ENCODE results near the gene ZER1. TPM values are rescaled to one million over a fixed set of nuclear protein-coding genes. Genes with fewer than 3 reads are reported as not detected.
"Not testable (repeated sequence)": the region's sequence is repeated elsewhere in the genome, so short reads cannot be mapped to it uniquely, and the experiment has no call there.

The ZER1 gene
- total RNA-seq, 4 donors from 2014 or later, result 63.6 to 115 (median 105) TPM

- Histone ChIP-seq H3K27me3 (no peaks in the 10 kb centered on the region), H3K36me3 (peaks cover 0 to 48% of the 10 kb centered on the region in 2 donors), H3K9me3 (no peaks in the 10 kb centered on the region), H3K4me3 (no peak overlapping the region), H3K4me1 (peaks cover 12 to 13% of the 10 kb centered on the region in 2 donors), H3K27ac (no peak overlapping the region)
- ATAC-seq (no peak), DNase-seq (no peak)
- TF ChIP-seq POLR2A (IDR thresholded peaks at IDR 0.05) (no peak), CTCF (IDR thresholded peaks at IDR 0.05 in 4 of 5, conservative IDR thresholded peaks at IDR 0.05 in 1 of 5) (no peak)
- intact Hi-C loops (cut with DNase I; ENCODE audit: low total_unique reads), result no loop called here
- in situ Hi-C loops (cut with MboI; ENCODE audit: low sequenced_read_pairs in 4 of 4), result no loop called here
These were observed 77.4 kb downstream of the ZER1 start for GRCh38 chr9:128694344-128694743.

DNA sequence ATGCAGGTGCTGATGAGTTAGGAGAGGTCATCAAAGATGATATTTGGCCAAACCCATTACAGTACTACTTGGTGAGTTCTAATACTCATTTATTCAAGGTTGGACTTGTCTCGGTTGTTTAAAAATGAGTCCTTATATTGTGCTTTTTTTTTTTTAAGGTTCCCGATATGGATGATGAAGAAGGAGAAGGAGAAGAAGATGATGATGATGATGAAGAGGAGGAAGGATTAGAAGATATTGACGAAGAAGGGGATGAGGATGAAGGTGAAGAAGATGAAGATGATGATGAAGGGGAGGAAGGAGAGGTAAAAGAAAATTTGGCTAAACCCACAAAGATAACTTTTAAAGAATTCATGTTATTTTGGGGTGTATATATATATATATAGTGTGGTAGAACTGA, 78.0 kb downstream of the ZER1 start:
- ATAC-seq; H3K4me3 ChIP-seq; H3K27ac ChIP-seq; H3K9me3 ChIP-seq; in situ Hi-C loops (cut with MboI; ENCODE audit: low sequenced_read_pairs in 4 of 4); H3K27me3 ChIP-seq; intact Hi-C loops (cut with DNase I; ENCODE audit: low total_unique reads); DNase-seq: not testable (repeated sequence)
- Histone ChIP-seq H3K36me3 (peaks cover 0 to 48% of the 10 kb centered on the region in 2 donors), H3K4me1 (peaks cover 12 to 13% of the 10 kb centered on the region in 2 donors)

DNA sequence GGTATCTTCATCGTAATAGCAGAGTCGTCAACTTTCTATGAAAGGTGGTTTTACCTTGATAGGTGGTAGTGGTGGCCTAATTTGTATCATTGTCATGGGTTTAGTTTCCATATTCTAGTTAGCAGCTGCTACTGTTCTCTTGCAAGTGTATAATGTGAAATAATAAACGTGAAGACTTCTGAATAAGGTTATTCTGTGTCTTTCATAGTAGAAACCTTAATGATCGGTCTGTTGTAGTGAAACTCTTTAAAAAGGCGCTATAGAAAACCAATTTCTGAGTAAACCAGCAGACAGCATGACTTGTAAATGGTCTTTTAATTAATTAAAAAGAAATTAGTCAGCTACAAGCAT, 81.1 kb downstream of the ZER1 start:
- intact Hi-C loops (cut with DNase I; ENCODE audit: low total_unique reads) (no loop called here), in situ Hi-C loops (cut with MboI; ENCODE audit: low sequenced_read_pairs in 4 of 4) (no loop called here)
- H3K36me3 ChIP-seq, result peaks cover 0 to 39% of the 10 kb centered on the region in 2 donors
- H3K27ac ChIP-seq, result peak overlapping the region; percentile 66 to 90 (median 76)
- no peaks in the 10 kb centered on the region for H3K9me3 ChIP-seq
- ATAC-seq (no peak), DNase-seq (no peak)
- TF ChIP-seq CTCF (IDR thresholded peaks at IDR 0.05 in 4 of 5, conservative IDR thresholded peaks at IDR 0.05 in 1 of 5) (no peak), POLR2A (IDR thresholded peaks at IDR 0.05) (no peak)
- H3K27me3 ChIP-seq, result no peaks in the 10 kb centered on the region
- peaks cover 12 to 19% of the 10 kb centered on the region in 2 donors for H3K4me1 ChIP-seq
- peak overlapping the region; percentile 54 to 71 (median 68) for H3K4me3 ChIP-seq

DNA sequence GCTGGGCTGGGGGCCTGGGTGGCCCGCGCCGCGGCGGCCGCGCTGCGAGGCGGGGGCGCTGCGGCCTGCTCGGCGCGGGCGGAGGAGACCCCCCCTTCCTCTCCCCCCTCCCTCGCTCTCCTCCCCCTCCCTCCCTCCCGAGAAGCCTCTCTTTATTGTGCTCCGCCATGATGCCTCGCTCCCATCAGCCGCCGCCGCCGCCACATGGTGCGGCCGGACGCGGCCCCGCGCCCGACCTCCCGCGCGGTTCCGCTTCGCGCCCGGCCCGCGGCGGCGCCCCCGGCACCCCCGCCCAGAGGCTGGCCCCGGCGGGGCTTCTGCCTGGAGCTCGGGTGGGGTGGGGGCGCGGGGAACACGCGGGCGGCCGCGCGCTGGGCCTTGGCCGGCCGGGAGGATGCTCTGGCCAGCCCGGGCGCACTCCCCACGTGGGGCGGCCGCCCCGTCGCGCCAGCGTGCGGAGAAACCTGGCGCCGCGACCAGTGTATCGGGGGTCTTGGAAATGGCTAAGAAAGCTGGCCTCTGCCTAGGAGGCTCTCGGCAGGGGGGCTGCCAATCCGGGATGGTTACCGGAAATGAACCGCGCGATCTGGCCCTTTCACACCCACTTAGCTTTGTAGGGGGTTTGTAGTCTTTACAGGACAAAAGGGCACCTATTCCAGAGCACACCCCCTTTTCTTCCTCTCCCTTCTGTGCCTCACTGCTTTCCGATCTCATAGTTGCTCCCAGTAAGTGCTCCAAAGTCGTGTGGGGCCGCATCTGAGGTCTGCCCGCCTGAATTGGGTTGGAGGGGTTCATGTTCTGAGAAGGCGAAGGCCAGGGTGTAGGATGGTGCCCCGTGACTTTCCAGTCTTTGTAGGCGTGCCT, 81.7 kb downstream of the ZER1 start:
- Histone ChIP-seq H3K4me1 (peaks cover 12 to 19% of the 10 kb centered on the region in 2 donors), H3K9me3 (no peaks in the 10 kb centered on the region), H3K27ac (peak overlapping the region; percentile 66 to 90 (median 76)), H3K36me3 (peaks cover 0 to 36% of the 10 kb centered on the region in 2 donors), H3K27me3 (no peaks in the 10 kb centered on the region), H3K4me3 (peak overlapping the region; percentile 54 to 71 (median 68))
- intact Hi-C loops (cut with DNase I; ENCODE audit: low total_unique reads), result loop anchor here (1.0 to 2.0 kb wide), 5 partner anchors 12 to 138 kb away; partner anchors contain the start of genes DYNC2I2, PKN3, SPTAN1 and ZDHHC12
- ATAC-seq, result peak in 1 of 2 donors; percentile 23
- TF ChIP-seq CTCF (IDR thresholded peaks at IDR 0.05 in 4 of 5, conservative IDR thresholded peaks at IDR 0.05 in 1 of 5) (no peak), POLR2A (IDR thresholded peaks at IDR 0.05) (no peak)
- in situ Hi-C loops (cut with MboI; ENCODE audit: low sequenced_read_pairs in 4 of 4), result no loop called here
- DNase-seq, result no peak

- Histone ChIP-seq H3K27ac (peak overlapping the region; percentile 90 to 98 (median 94)), H3K27me3 (no peaks in the 10 kb centered on the region), H3K9me3 (no peaks in the 10 kb centered on the region), H3K36me3 (peaks cover 0 to 29% of the 10 kb centered on the region in 2 donors), H3K4me3 (peak overlapping the region; percentile 71 to 89 (median 76)), H3K4me1 (peaks cover 12 to 19% of the 10 kb centered on the region in 2 donors)
- ATAC-seq, result peak; percentile 53 to 61
- peak in 1 of 2 donors; percentile 41 for DNase-seq
- intact Hi-C loops (cut with DNase I; ENCODE audit: low total_unique reads) (loop anchor here (1.0 to 2.0 kb wide), 5 partner anchors 13 to 137 kb away; partner anchors contain the start of genes DYNC2I2, PKN3, SPTAN1 and ZDHHC12), in situ Hi-C loops (cut with MboI; ENCODE audit: low sequenced_read_pairs in 4 of 4) (no loop called here)
- TF ChIP-seq CTCF (IDR thresholded peaks at IDR 0.05 in 4 of 5, conservative IDR thresholded peaks at IDR 0.05 in 1 of 5), result no peak
- no peak for TF ChIP-seq POLR2A (IDR thresholded peaks at IDR 0.05)
These were observed 82.4 kb downstream of the ZER1 start for GRCh38 chr9:128689293-128689774.

Data from gastrocnemius medialis (tissue), 4 donors.